GM23338 (cell line): ENCODE data around the gene CHORDC1. TPM values are rescaled to one million over a fixed set of nuclear protein-coding genes. Genes with fewer than 3 reads are reported as not detected.

Source experiments
- ATAC-seq: fragments of 200-7000 bp; cut with Tn5 transposase; 3 replicates; pipeline ENCODE4 v1.9.1; 2020
- DNase-seq: peaks from one replicate; pipeline ENCODE4 v3.0.0-alpha.2; 2015; ENCODE audit warnings: low spot score
- H2AFZ ChIP-seq: fragments of 200-600 bp; sonication (generic); 2 replicates; pipeline ENCODE4 v1.8.0; 2016; ENCODE audit warnings: antibody characterized with exemption, mild to moderate bottlenecking, moderate library complexity
- H3F3A ChIP-seq: fragments of 200-600 bp; sonication (generic); replicated peaks from 2 replicates; pipeline ENCODE4 v1.8.0; 2017; ENCODE audit warnings: antibody characterized with exemption, mixed run types, low read depth
- H3K27ac ChIP-seq: fragments of 200-600 bp; sonication (generic); 2 replicates; pipeline ENCODE4 v1.6.1; 2016; ENCODE audit warnings: low read depth
- H3K27me3 ChIP-seq: fragments of 200-600 bp; sonication (generic); 2 replicates; pipeline ENCODE4 v1.8.0; 2016; ENCODE audit warnings: mild to moderate bottlenecking, mixed run types, moderate library complexity; ENCODE audit not compliant: insufficient read depth
- H3K36me3 ChIP-seq: fragments of 200-600 bp; sonication (generic); 2 replicates; pipeline ENCODE4 v1.8.0; 2016; ENCODE audit warnings: mild to moderate bottlenecking; ENCODE audit not compliant: insufficient read depth
- H3K4me1 ChIP-seq: fragments of 200-600 bp; sonication (generic); 2 replicates; pipeline ENCODE4 v1.8.0; 2016; ENCODE audit warnings: mild to moderate bottlenecking, moderate library complexity; ENCODE audit not compliant: insufficient read depth
- H3K4me2 ChIP-seq: fragments of 200-600 bp; sonication (generic); 2 replicates; pipeline ENCODE4 v1.7.1; 2017; ENCODE audit warnings: mixed run types
- H3K4me3 ChIP-seq: fragments of 200-600 bp; sonication (generic); 2 replicates; pipeline ENCODE4 v1.6.1; 2016; ENCODE audit warnings: mixed run types
- H3K79me2 ChIP-seq: fragments of 200-600 bp; sonication (generic); replicated peaks from 2 replicates; pipeline ENCODE4 v1.8.0; 2017; ENCODE audit warnings: mild to moderate bottlenecking; ENCODE audit not compliant: insufficient read depth
- H3K9me2 ChIP-seq: fragments of 200-600 bp; sonication (generic); 2 replicates; pipeline ENCODE4 v1.8.0; 2017; ENCODE audit not compliant: insufficient read depth
- H4K20me1 ChIP-seq: fragments of 200-600 bp; sonication (generic); replicated peaks from 2 replicates; pipeline ENCODE4 v1.8.0; 2017; ENCODE audit warnings: mild to moderate bottlenecking; ENCODE audit not compliant: insufficient read depth
- H3K27ac Mint-ChIP-seq: 2 replicates; pipeline ENCODE4 v1.8.0; 2020; ENCODE audit warnings: inconsistent platforms, mild to moderate bottlenecking, moderate library complexity, mixed read lengths
- H3K27me3 Mint-ChIP-seq: 3 replicates; pipeline ENCODE4 v1.8.0; 2022; ENCODE audit warnings: low read depth, mild to moderate bottlenecking, moderate library complexity, mixed read lengths, inconsistent platforms; ENCODE audit not compliant: insufficient read depth, poor library complexity
- H3K36me3 Mint-ChIP-seq: 3 replicates; pipeline ENCODE4 v1.8.0; 2021; ENCODE audit warnings: low read depth, mild to moderate bottlenecking, inconsistent platforms, moderate library complexity, mixed read lengths
- H3K4me1 Mint-ChIP-seq: 3 replicates; pipeline ENCODE4 v1.8.0; 2020; ENCODE audit warnings: mild to moderate bottlenecking, inconsistent platforms, mixed read lengths
- H3K4me3 Mint-ChIP-seq: 3 replicates; pipeline ENCODE4 v1.8.0; 2021; ENCODE audit warnings: moderate library complexity, mild to moderate bottlenecking, inconsistent platforms, mixed read lengths
- H3K9me3 Mint-ChIP-seq: 3 replicates; pipeline ENCODE4 v1.8.0; 2020; ENCODE audit warnings: moderate library complexity, mild to moderate bottlenecking, inconsistent platforms, mixed read lengths
- CREB1 ChIP-seq: fragments of 250-450 bp; sonication (Bioruptor Pico); IDR thresholded peaks from 2 replicates; pipeline ENCODE4 v1.5.0; 2020; ENCODE audit warnings: low read depth, mild to moderate bottlenecking, moderate library complexity
- EZH2 ChIP-seq: fragments of 200-600 bp; sonication (generic); IDR thresholded peaks from one replicate; pipeline ENCODE4 v1.8.0; 2017; ENCODE audit warnings: antibody characterized with exemption, mild to moderate bottlenecking, low read depth; ENCODE audit not compliant: unreplicated experiment
- EZH2phosphoT487 ChIP-seq: fragments of 200-600 bp; sonication (generic); IDR thresholded peaks from one replicate; pipeline ENCODE4 v1.8.1; 2018; ENCODE audit warnings: antibody characterized with exemption; ENCODE audit not compliant: unreplicated experiment
- JUNB ChIP-seq: IDR thresholded peaks from one replicate; pipeline ENCODE4 v1.6.1; 2016; ENCODE audit warnings: antibody characterized with exemption; ENCODE audit not compliant: unreplicated experiment
- NANOG ChIP-seq: IDR thresholded peaks from 2 replicates; pipeline ENCODE4 v1.6.1; 2016; ENCODE audit warnings: antibody characterized with exemption, borderline replicate concordance
- POLR2AphosphoS5 ChIP-seq: IDR thresholded peaks from 2 replicates; pipeline ENCODE4 v1.6.1; 2016; ENCODE audit warnings: antibody characterized with exemption, low read depth
- STAT1 ChIP-seq: IDR thresholded peaks from one replicate; pipeline ENCODE4 v1.6.1; 2016; ENCODE audit warnings: antibody characterized with exemption; ENCODE audit not compliant: unreplicated experiment
- ZNF114 ChIP-seq: fragments of 250-450 bp; sonication (Bioruptor Pico); IDR thresholded peaks from 2 replicates; pipeline ENCODE4 v1.5.0; 2020; ENCODE audit warnings: mild to moderate bottlenecking, moderate library complexity
- ZNF331 ChIP-seq: fragments of 250-450 bp; sonication (Bioruptor Pico); IDR thresholded peaks from 2 replicates; pipeline ENCODE4 v1.5.0; 2020; ENCODE audit warnings: low read depth, mild to moderate bottlenecking, moderate library complexity
- polyA plus RNA-seq: library from polyadenylated mRNA; unstranded; fragments of >200 nt; fragmentation: Nextera tagmentation; extraction: Ambion mirVana; gene quantifications from 2 replicates; pipeline ENCODE4 v1.2.1, GENCODE V29; 2016
- total RNA-seq: library from RNA; depleted of rRNA; stranded (reverse); fragments of >200 nt; shearing (Covaris generic); gene quantifications from 2 replicates; pipeline ENCODE4 v1.2.3, GENCODE V29; 2014
- TF ChIP-seq, protein P1 (sequence below): IDR thresholded peaks from one replicate; pipeline ENCODE4 v1.6.1; 2018; ENCODE audit warnings: antibody characterized with exemption; ENCODE audit not compliant: unreplicated experiment
- TF ChIP-seq, protein P2 (sequence below): fragments of 250-450 bp; sonication (Bioruptor Pico); IDR thresholded peaks from 2 replicates; pipeline ENCODE4 v1.5.0; 2020; ENCODE audit warnings: mild to moderate bottlenecking, moderate library complexity
- TF ChIP-seq, protein P3 (sequence below): IDR thresholded peaks from 2 replicates; pipeline ENCODE4 v1.6.1; 2016; ENCODE audit warnings: antibody characterized with exemption

The CHORDC1 gene
- total and polyA plus RNA-seq, 2 experiments from 2014 or later: 109 to 192 TPM

DNA sequence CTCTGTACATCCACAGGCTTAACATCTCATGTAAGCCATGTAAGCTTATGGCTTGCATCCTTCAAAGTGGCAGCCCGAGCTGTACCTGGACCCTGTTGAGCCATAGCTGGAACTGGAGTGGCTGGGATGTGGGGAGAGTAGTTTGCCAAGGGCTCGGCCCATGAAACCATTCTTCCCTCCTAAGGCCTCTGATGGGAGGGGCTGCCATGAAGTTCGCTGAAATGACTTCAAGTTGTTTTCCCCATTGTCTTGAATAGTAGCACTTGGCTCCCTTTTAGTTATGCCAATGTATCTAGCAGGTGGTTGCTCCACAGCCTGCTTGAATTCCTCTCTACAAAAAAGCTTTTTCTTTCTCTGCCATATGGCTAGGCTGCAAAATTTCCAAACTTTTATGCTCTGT lies 5.2 kb upstream of the CHORDC1 start:
- Mint-ChIP-seq H3K27me3 (peaks cover 2% of the 10 kb centered on the region), H3K27ac (no peak overlapping the region), H3K4me1 (peaks cover 27% of the 10 kb centered on the region), H3K9me3 (peaks cover 7% of the 10 kb centered on the region), H3K4me3 (no peak overlapping the region), H3K36me3 (peaks cover 5% of the 10 kb centered on the region; the same call in 2 of the 3 replicates)
- H4K20me1 ChIP-seq: no peaks in the 10 kb centered on the region
- peaks cover 13% of the 10 kb centered on the region; the same call in 1 of the 2 replicates for H3K4me1 ChIP-seq
- no peaks in the 10 kb centered on the region for H3F3A ChIP-seq
- peak; percentile 53 for ATAC-seq
- H3K36me3 ChIP-seq: no peaks in the 10 kb centered on the region
- peak; percentile 34 for DNase-seq
- H3K27me3 ChIP-seq: no peaks in the 10 kb centered on the region
- no peak overlapping the region for H3K4me3 ChIP-seq
- no peaks in the 10 kb centered on the region for H3K79me2 ChIP-seq
- no peak overlapping the region for H3K4me2 ChIP-seq
- no peak overlapping the region for H3K27ac ChIP-seq
- peaks cover 7% of the 10 kb centered on the region; the same call in 1 of the 2 replicates for H3K9me2 ChIP-seq
- TF ChIP-seq JUNB (no peak), NANOG (0 out of 2 replicates have a peak, but pooled peaks have one; percentile 14)
- H2AFZ ChIP-seq: no peak overlapping the region

DNA sequence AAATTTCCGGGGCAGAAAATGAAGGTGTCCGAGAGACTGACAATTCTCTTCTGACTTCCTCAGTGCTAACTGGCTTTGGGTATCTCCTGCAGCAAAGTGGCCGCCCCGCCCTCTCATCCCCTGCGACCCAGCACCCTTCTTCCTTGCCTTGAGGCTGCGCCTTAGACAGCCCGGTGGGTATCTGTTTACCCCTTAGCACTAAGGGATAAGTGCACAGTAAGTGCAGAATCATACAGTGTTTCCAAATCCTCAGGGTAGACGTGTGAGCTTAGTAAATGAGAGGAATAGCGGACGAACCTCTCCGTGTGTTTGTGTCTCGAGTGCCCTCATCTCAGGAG lies 368 bp upstream of the CHORDC1 start:
- peaks cover 6% of the 10 kb centered on the region for H3K27me3 Mint-ChIP-seq
- no peaks in the 10 kb centered on the region for H3K36me3 ChIP-seq
- DNase-seq: no peak
- H3K79me2 ChIP-seq: peaks cover 46% of the 10 kb centered on the region
- H3K27ac Mint-ChIP-seq: peak overlapping the region; percentile 90
- H3K9me2 ChIP-seq: peaks cover 7% of the 10 kb centered on the region; the same call in 1 of the 2 replicates
- H3K4me1 Mint-ChIP-seq: peaks cover 45% of the 10 kb centered on the region
- H3K4me2 ChIP-seq: peak overlapping the region; percentile 94
- H3F3A ChIP-seq: no peaks in the 10 kb centered on the region
- H3K27ac ChIP-seq: peak overlapping the region; percentile 42; the same call in 1 of the 2 replicates
- 0 out of 3 replicates have a peak, but pooled peaks cover 5% of the 10 kb centered on the region for H3K9me3 Mint-ChIP-seq
- H4K20me1 ChIP-seq: peaks cover 26% of the 10 kb centered on the region
- H3K4me1 ChIP-seq: peaks cover 24% of the 10 kb centered on the region
- peak overlapping the region; percentile 90 for H3K4me3 ChIP-seq
- H3K4me3 Mint-ChIP-seq: peak overlapping the region; percentile 99
- H3K27me3 ChIP-seq: no peaks in the 10 kb centered on the region
- peak overlapping the region; percentile 88 for H2AFZ ChIP-seq
- ATAC-seq: peak; percentile 62
- H3K36me3 Mint-ChIP-seq: peaks cover 16% of the 10 kb centered on the region
- TF ChIP-seq, protein P1, sequence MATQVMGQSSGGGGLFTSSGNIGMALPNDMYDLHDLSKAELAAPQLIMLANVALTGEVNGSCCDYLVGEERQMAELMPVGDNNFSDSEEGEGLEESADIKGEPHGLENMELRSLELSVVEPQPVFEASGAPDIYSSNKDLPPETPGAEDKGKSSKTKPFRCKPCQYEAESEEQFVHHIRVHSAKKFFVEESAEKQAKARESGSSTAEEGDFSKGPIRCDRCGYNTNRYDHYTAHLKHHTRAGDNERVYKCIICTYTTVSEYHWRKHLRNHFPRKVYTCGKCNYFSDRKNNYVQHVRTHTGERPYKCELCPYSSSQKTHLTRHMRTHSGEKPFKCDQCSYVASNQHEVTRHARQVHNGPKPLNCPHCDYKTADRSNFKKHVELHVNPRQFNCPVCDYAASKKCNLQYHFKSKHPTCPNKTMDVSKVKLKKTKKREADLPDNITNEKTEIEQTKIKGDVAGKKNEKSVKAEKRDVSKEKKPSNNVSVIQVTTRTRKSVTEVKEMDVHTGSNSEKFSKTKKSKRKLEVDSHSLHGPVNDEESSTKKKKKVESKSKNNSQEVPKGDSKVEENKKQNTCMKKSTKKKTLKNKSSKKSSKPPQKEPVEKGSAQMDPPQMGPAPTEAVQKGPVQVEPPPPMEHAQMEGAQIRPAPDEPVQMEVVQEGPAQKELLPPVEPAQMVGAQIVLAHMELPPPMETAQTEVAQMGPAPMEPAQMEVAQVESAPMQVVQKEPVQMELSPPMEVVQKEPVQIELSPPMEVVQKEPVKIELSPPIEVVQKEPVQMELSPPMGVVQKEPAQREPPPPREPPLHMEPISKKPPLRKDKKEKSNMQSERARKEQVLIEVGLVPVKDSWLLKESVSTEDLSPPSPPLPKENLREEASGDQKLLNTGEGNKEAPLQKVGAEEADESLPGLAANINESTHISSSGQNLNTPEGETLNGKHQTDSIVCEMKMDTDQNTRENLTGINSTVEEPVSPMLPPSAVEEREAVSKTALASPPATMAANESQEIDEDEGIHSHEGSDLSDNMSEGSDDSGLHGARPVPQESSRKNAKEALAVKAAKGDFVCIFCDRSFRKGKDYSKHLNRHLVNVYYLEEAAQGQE: no peak
- TF ChIP-seq NANOG: no peak
- TF ChIP-seq ZNF331: no peak
- no peak for TF ChIP-seq EZH2phosphoT487
- TF ChIP-seq STAT1: no peak
- TF ChIP-seq ZNF114 (CRISPR knock-in tag): no peak
- no peak for TF ChIP-seq EZH2
- no peak for TF ChIP-seq CREB1 (CRISPR knock-in tag)
- TF ChIP-seq POLR2AphosphoS5: no peak
- TF ChIP-seq JUNB: no peak
- TF ChIP-seq, protein P2, sequence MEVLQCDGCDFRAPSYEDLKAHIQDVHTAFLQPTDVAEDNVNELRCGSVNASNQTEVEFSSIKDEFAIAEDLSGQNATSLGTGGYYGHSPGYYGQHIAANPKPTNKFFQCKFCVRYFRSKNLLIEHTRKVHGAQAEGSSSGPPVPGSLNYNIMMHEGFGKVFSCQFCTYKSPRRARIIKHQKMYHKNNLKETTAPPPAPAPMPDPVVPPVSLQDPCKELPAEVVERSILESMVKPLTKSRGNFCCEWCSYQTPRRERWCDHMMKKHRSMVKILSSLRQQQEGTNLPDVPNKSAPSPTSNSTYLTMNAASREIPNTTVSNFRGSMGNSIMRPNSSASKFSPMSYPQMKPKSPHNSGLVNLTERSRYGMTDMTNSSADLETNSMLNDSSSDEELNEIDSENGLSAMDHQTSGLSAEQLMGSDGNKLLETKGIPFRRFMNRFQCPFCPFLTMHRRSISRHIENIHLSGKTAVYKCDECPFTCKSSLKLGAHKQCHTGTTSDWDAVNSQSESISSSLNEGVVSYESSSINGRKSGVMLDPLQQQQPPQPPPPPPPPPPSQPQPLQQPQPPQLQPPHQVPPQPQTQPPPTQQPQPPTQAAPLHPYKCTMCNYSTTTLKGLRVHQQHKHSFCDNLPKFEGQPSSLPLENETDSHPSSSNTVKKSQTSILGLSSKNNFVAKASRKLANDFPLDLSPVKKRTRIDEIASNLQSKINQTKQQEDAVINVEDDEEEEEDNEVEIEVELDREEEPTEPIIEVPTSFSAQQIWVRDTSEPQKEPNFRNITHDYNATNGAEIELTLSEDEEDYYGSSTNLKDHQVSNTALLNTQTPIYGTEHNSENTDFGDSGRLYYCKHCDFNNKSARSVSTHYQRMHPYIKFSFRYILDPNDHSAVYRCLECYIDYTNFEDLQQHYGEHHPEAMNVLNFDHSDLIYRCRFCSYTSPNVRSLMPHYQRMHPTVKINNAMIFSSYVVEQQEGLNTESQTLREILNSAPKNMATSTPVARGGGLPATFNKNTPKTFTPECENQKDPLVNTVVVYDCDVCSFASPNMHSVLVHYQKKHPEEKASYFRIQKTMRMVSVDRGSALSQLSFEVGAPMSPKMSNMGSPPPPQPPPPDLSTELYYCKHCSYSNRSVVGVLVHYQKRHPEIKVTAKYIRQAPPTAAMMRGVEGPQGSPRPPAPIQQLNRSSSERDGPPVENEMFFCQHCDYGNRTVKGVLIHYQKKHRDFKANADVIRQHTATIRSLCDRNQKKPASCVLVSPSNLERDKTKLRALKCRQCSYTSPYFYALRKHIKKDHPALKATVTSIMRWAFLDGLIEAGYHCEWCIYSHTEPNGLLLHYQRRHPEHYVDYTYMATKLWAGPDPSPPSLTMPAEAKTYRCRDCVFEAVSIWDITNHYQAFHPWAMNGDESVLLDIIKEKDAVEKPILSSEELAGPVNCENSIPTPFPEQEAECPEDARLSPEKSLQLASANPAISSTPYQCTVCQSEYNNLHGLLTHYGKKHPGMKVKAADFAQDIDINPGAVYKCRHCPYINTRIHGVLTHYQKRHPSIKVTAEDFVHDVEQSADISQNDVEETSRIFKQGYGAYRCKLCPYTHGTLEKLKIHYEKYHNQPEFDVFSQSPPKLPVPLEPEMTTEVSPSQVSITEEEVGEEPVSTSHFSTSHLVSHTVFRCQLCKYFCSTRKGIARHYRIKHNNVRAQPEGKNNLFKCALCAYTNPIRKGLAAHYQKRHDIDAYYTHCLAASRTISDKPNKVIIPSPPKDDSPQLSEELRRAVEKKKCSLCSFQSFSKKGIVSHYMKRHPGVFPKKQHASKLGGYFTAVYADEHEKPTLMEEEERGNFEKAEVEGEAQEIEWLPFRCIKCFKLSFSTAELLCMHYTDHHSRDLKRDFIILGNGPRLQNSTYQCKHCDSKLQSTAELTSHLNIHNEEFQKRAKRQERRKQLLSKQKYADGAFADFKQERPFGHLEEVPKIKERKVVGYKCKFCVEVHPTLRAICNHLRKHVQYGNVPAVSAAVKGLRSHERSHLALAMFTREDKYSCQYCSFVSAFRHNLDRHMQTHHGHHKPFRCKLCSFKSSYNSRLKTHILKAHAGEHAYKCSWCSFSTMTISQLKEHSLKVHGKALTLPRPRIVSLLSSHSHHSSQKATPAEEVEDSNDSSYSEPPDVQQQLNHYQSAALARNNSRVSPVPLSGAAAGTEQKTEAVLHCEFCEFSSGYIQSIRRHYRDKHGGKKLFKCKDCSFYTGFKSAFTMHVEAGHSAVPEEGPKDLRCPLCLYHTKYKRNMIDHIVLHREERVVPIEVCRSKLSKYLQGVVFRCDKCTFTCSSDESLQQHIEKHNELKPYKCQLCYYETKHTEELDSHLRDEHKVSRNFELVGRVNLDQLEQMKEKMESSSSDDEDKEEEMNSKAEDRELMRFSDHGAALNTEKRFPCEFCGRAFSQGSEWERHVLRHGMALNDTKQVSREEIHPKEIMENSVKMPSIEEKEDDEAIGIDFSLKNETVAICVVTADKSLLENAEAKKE (CRISPR knock-in tag): no peak
- TF ChIP-seq, protein P3, sequence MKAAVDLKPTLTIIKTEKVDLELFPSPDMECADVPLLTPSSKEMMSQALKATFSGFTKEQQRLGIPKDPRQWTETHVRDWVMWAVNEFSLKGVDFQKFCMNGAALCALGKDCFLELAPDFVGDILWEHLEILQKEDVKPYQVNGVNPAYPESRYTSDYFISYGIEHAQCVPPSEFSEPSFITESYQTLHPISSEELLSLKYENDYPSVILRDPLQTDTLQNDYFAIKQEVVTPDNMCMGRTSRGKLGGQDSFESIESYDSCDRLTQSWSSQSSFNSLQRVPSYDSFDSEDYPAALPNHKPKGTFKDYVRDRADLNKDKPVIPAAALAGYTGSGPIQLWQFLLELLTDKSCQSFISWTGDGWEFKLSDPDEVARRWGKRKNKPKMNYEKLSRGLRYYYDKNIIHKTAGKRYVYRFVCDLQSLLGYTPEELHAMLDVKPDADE: no peak
